Muscle of leg (tissue), 11 donors: Measurements from ENCODE around the gene URI1. TPM values are rescaled to one million over a fixed set of nuclear protein-coding genes. Genes with fewer than 3 reads are reported as not detected.
"Not testable (repeated sequence)": the region's sequence is repeated elsewhere in the genome, so short reads cannot be mapped to it uniquely, and the experiment has no call there.

ENCODE experiments used
- DNase-seq: peaks from one replicate; pipeline ENCODE4 v3.0.0; 2013
- H3K27ac ChIP-seq: one replicate; pipeline ENCODE4 v1.5.1; 2013; ENCODE audit warnings: mild to moderate bottlenecking, low read length, control low read depth
- H3K27me3 ChIP-seq: one replicate; pipeline ENCODE4 v1.6.1; 2013; ENCODE audit warnings: low read length; ENCODE audit not compliant: control insufficient read depth, insufficient read depth
- H3K36me3 ChIP-seq: one replicate; pipeline ENCODE4 v1.6.1; 2013; ENCODE audit warnings: low read length; ENCODE audit not compliant: control insufficient read depth, insufficient read depth
- H3K4me1 ChIP-seq: one replicate; pipeline ENCODE4 v1.6.1; 2013; ENCODE audit warnings: low read length; ENCODE audit not compliant: control insufficient read depth, insufficient read depth
- H3K4me3 ChIP-seq: one replicate; pipeline ENCODE4 v1.5.1; 2013; ENCODE audit warnings: low read length, control low read depth
- H3K9me3 ChIP-seq: replicated peaks from 2 replicates; pipeline ENCODE4 v1.6.1; 2013; ENCODE audit warnings: low read depth, low read length; ENCODE audit not compliant: control insufficient read depth
- WGBS: methylation state at CpG from one replicate; pipeline ENCODE4 v1.1.5; 2013; ENCODE audit warnings: missing lambda C conversion rate; ENCODE audit not compliant: insufficient coverage; 5-methylcytosine and 5-hydroxymethylcytosine counted together
- polyA plus RNA-seq, 8 donors: library from polyadenylated mRNA; unstranded; fragments of 120-200 nt; gene quantifications; one replicate each; pipeline versions ENCODE4 v1.2.1 to v1.2.3, GENCODE V29; 2013; ENCODE audit warnings: inconsistent platforms in 1 of 8, low replicate concordance in 1 of 8; ENCODE audit not compliant: insufficient read length in 8 of 8, insufficient read depth in 1 of 8
- total RNA-seq: library from RNA; stranded (reverse); fragments of 120-200 nt; gene quantifications from one replicate; pipeline ENCODE4 v1.2.4, GENCODE V29; 2013

The URI1 gene
- total and polyA plus RNA-seq, 9 donors = 58.2 to 88.1 (median 73.5) TPM

DNA sequence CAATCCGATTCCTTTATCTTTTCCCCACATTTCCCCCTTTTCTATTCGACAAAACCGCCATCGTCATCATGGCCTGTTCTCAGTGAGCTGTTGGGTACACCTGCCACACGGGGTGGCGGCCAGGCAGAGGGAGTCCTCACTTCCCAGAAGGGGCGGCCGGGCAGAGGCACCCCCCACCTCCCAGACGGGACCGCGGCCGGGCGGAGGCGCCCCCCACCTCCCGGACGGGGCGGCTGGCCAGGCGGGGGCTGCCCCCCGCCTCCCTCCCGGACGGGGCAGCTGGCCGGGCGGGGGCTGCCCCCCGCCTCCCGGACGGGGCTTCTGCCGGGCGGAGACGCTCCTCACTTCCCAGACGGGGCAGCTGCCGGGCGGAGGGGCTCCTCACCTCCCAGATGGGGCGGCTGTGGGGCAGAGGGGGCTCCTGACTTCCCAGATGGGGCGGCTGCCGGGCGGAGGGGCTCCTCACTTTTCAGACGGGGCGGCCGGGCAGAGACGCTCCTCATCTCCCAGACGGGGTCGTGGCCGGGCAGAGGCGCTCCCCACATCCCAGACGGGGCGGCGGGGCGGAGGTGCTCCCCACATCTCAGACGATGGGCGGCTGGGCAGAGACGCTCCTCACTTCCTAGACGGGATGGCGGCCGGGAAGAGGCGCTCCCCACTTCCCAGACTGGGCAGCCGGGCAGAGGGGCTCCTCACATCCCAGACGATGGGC, 6.9 kb downstream of the URI1 start:
- H3K4me1 ChIP-seq, H3K27ac ChIP-seq, H3K4me3 ChIP-seq, H3K27me3 ChIP-seq, H3K36me3 ChIP-seq, H3K9me3 ChIP-seq, DNase-seq: not testable (repeated sequence)
- over 99% methylated on average over 15 of the region's 57 CpGs for WGBS

- H3K4me3 ChIP-seq = no peak overlapping the region
- no peaks in the 10 kb centered on the region for H3K27me3 ChIP-seq
- no peak for DNase-seq
- H3K36me3 ChIP-seq = no peaks in the 10 kb centered on the region
- H3K27ac ChIP-seq = no peak overlapping the region
- H3K4me1 ChIP-seq = no peaks in the 10 kb centered on the region
- WGBS = no CpG with 5 or more reads among the region's 1 CpG
- no peaks in the 10 kb centered on the region for H3K9me3 ChIP-seq
Observed at GRCh38 chr19:29952177-29952576, 10.1 kb downstream of the URI1 start.

DNA sequence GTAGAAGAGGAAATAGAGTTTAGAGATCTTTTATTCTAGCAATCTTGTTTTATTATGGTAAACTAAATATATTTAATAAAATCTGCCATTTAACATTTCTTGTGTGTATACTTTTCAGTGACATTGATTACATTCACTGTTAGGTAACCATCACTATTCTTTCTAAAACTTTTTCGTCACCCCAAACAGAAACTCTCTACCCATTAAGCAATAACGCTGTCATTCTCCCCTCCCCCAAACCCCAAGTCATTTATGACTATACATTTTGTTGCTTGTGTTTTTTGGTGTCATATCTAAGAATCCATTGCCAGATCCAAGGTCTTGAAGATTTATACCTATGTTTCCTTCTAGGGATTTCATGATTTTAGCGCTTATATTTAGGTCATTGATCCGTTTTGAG, 10.6 kb downstream of the URI1 start:
- H3K36me3 ChIP-seq = no peaks in the 10 kb centered on the region
- WGBS = no CpG with 5 or more reads among the region's 4 CpGs
- DNase-seq = no peak
- no peaks in the 10 kb centered on the region for H3K4me1 ChIP-seq
- H3K27me3 ChIP-seq = no peaks in the 10 kb centered on the region
- no peak overlapping the region for H3K4me3 ChIP-seq
- no peaks in the 10 kb centered on the region for H3K9me3 ChIP-seq
- no peak overlapping the region for H3K27ac ChIP-seq

DNA sequence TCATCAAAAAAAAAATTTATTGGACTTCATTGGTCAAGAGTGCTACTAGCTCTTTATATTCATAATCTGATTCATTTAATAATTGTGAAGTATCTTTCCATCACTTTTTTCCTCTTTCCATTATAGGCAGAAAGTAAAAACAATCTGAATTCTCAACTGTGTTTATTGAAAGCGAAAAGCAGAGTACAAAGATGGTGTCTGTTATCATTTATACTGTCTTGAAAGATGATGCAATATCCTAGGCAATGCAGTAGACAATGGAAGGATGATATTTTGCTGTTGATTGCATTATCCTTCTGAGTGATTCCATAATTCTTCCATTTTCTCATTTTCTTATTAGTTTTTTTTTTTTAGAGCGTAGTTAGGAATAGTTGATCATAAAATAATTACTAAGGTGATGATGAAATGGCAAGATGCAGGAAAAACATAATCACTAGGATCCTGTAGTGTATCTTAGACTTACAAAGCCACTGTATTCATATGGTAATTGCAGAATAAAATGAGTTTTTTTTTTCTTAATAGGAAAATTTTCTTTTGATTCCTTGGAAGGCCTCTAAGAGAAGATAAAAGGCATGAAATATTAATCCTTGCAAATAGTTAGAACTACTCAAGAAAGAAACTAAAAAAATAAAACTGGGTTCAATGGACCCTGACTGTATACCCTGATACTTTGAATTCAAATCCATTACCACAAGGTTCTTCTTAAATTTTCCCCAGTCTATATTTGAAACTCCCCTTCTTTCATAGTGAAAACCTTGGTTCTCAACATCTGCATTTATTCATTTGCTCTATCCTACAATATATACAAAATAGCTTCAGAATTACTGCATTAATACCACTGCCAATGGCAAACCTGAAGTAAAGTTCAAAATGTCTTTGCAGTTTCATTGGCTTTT, 11.6 kb downstream of the URI1 start:
- H3K27ac ChIP-seq = no peak overlapping the region
- WGBS = no CpG with 5 or more reads among the region's 2 CpGs
- no peaks in the 10 kb centered on the region for H3K36me3 ChIP-seq
- DNase-seq = no peak
- H3K4me3 ChIP-seq = no peak overlapping the region
- no peaks in the 10 kb centered on the region for H3K9me3 ChIP-seq
- no peaks in the 10 kb centered on the region for H3K4me1 ChIP-seq
- H3K27me3 ChIP-seq = no peaks in the 10 kb centered on the region

DNA sequence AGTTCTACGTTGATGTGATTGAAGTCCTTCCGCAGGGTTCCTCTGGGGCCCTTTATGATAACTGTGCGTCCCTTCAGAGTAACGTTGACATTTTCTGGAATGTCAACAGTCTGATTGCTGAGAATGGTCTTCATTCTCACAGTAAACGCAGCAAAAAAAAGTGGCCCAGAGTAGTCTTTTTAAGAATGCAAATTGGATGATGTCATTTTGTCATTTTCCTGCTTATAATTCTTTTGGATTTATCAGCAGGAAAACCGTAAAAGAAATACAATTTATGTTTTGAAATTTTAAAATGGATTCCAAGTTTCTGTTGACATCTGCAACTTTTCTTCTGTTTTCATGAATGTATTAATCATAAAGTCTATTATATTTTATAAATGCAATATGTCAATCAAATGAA, 14.8 kb downstream of the URI1 start:
- WGBS = 98% methylated on average over 4 of the region's 6 CpGs
- no peaks in the 10 kb centered on the region for H3K4me1 ChIP-seq
- no peak overlapping the region for H3K27ac ChIP-seq
- H3K4me3 ChIP-seq = no peak overlapping the region
- no peaks in the 10 kb centered on the region for H3K9me3 ChIP-seq
- DNase-seq = no peak
- no peaks in the 10 kb centered on the region for H3K27me3 ChIP-seq
- H3K36me3 ChIP-seq = peaks cover 2% of the 10 kb centered on the region

DNA sequence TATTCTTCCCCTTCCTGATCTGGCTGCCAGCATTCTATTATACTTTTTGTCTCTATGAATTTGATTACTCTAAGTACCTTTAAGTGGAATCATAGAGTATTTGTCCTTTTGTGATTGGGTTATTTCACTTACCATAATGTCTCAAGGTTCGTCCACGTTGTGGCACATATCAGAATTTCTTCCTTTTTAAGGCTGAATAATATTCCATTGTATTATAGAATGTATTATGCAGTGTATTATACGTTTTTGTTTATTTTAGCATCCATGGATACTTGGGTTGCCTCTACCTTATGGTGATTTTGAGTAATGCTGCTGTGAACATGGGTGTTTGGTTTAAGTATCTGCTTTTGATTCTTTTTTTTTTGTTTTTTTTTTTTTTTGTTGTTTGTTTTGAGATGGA, 19.3 kb downstream of the URI1 start:
- Histone ChIP-seq H3K4me1 (peaks cover 3% of the 10 kb centered on the region), H3K4me3 (no peak overlapping the region), H3K27ac (no peak overlapping the region), H3K27me3 (no peaks in the 10 kb centered on the region), H3K36me3 (peaks cover 2% of the 10 kb centered on the region), H3K9me3 (no peaks in the 10 kb centered on the region)
- DNase-seq = no peak
- no CpG with 5 or more reads among the region's 3 CpGs for WGBS

DNA sequence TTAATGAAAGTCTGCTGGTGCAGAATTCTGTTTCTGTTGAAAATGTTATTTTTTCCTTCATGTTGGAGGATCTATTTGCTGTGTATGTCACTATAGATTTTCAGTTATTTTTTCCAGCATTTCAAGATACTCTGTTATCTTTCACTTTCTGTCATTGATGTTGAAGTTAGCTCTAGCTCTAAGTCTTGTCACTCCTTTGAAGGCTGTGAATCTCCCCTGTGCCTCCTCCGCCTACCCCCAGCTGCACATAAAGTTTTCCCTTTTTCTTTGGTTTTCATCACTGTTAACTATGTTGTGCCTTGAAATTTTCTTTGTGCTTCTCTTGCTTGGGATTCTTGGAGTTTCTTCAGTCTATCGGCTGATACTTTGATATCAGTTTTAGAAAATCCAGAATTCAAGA, 20.8 kb downstream of the URI1 start:
- DNase-seq = no peak
- H3K9me3 ChIP-seq = no peaks in the 10 kb centered on the region
- no peaks in the 10 kb centered on the region for H3K27me3 ChIP-seq
- no peak overlapping the region for H3K27ac ChIP-seq
- peaks cover 2% of the 10 kb centered on the region for H3K36me3 ChIP-seq
- WGBS = no CpG with 5 or more reads among the region's 2 CpGs
- H3K4me1 ChIP-seq = peaks cover 3% of the 10 kb centered on the region
- no peak overlapping the region for H3K4me3 ChIP-seq

DNA sequence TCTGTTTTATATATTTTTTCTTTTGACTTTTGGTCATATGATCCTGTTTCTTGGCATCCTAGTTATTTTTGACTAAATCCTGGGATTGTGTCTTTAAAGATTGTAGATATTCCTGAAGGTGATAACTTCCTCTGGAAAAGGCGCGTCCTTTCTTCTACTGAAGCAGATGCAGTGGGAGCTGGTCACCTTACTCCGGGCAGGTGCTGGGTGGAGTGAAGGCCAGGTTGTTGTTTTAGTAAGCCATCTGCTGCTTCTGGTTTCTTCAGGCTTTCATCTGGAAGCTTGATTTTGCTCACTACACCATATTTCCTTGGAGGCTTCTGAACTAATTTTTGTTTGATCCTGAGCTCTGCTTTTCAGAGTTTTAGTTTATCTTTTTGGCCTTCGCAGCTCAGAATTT, 21.5 kb downstream of the URI1 start:
- Histone ChIP-seq H3K4me1 (peaks cover 3% of the 10 kb centered on the region), H3K4me3 (no peak overlapping the region)
- no CpG with 5 or more reads among the region's 4 CpGs for WGBS

DNA sequence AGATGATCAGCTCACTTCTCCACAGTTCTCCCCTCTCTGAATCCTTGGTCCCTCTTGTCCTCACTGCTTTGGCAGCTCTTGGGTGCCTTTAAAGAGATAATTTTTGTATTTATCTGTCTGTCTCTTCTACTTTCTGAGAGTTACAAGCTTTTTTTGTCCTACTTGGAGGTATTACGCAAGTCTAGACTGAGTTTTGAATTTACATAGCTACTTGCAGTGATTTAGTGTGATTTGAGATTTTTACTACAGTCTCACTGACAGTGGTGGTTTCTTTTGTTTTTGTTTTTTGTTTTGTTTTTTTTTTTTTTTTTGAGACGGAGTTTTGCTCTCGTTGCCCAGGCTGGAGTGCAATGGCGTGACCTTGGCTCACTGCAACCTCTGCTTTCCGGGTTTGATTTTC, 22.1 kb downstream of the URI1 start:
- no peak overlapping the region for H3K27ac ChIP-seq
- WGBS = 92% methylated on average over 3 of the region's 5 CpGs
- H3K4me1 ChIP-seq = peaks cover 3% of the 10 kb centered on the region

More for the DNA sequence above, 21.5 kb downstream of the URI1 start:
- H3K27ac ChIP-seq = no peak overlapping the region
- no peaks in the 10 kb centered on the region for H3K9me3 ChIP-seq
- H3K36me3 ChIP-seq = peaks cover 2% of the 10 kb centered on the region
- no peak for DNase-seq
- H3K27me3 ChIP-seq = no peaks in the 10 kb centered on the region

GRCh38 chr19:29965492-29965891, 23.5 kb downstream of the URI1 start:
- Histone ChIP-seq H3K4me3 (no peak overlapping the region), H3K27ac (no peak overlapping the region), H3K9me3 (no peaks in the 10 kb centered on the region), H3K4me1 (peaks cover 3% of the 10 kb centered on the region), H3K27me3 (no peaks in the 10 kb centered on the region), H3K36me3 (no peaks in the 10 kb centered on the region)
- WGBS = no CpG with 5 or more reads among the region's 4 CpGs
- DNase-seq = no peak

More for the DNA sequence above, 22.1 kb downstream of the URI1 start:
- no peak for DNase-seq
- H3K9me3 ChIP-seq = no peaks in the 10 kb centered on the region
- no peaks in the 10 kb centered on the region for H3K36me3 ChIP-seq
- H3K4me3 ChIP-seq = no peak overlapping the region
- no peaks in the 10 kb centered on the region for H3K27me3 ChIP-seq
